Thyroid gland (tissue), 4 donors: ENCODE measurements around the gene DPYSL4. TPM values are rescaled to one million over a fixed set of nuclear protein-coding genes. Genes with fewer than 3 reads are reported as not detected.
A peak's percentile ranks its signal among the peaks of the same experiment; 100 is the strongest.

Experiments
- DNase-seq, 2 donors: peaks; one replicate each; pipeline ENCODE4 v3.0.0-alpha.2; 2019
- H3K27ac ChIP-seq, 3 donors: fragments of 200-600 bp; sonication (generic); 1 replicate in 2 of 3; 2 replicates in 1 of 3; pipeline ENCODE4 v1.5.1; 2016 to 2019; ENCODE audit warnings: mild to moderate bottlenecking in 1 of 3, moderate library complexity in 1 of 3
- H3K27me3 ChIP-seq: fragments of 200-600 bp; sonication (generic); one replicate; pipeline ENCODE4 v1.5.1; 2019
- H3K36me3 ChIP-seq, 2 donors: fragments of 200-600 bp; sonication (generic); one replicate each; pipeline ENCODE4 v1.5.1; 2016 to 2019
- H3K4me1 ChIP-seq, 2 donors: fragments of 200-600 bp; sonication (generic); one replicate each; pipeline ENCODE4 v1.5.1; 2017 to 2019
- H3K4me3 ChIP-seq, 3 donors: fragments of 200-600 bp; sonication (generic); replicated peaks in 1 of 3; 1 replicate in 2 of 3; 2 replicates in 1 of 3; pipeline ENCODE4 v1.5.1; 2016; ENCODE audit warnings: mild to moderate bottlenecking in 1 of 3
- H3K9me3 ChIP-seq: fragments of 200-600 bp; sonication (generic); one replicate; pipeline ENCODE4 v1.5.1; 2017
- CTCF ChIP-seq, 6 experiments: fragments of 200-600 bp in 3 of 6; fragments of 450-650 bp in 3 of 6; sonication (generic) in 3 of 6; IDR thresholded peaks; one replicate each; pipeline ENCODE4 v1.5.1; 2016 to 2019; ENCODE audit warnings: antibody characterized with exemption in 6 of 6, mild to moderate bottlenecking in 2 of 6, inconsistent platforms in 1 of 6, moderate library complexity in 1 of 6
- POLR2A ChIP-seq, 2 donors: fragments of 450-650 bp; IDR thresholded peaks; one replicate each; pipeline ENCODE4 v1.6.1; 2017; ENCODE audit warnings: antibody characterized with exemption in 2 of 2, mild to moderate bottlenecking in 2 of 2, moderate library complexity in 1 of 2
- WGBS, 2 donors: methylation state at CpG; one replicate each; pipeline ENCODE4 v1.1.5; 2017; 5-methylcytosine and 5-hydroxymethylcytosine counted together
- intact Hi-C: fragments of 100-400 bp; cut with DNase I; formaldehyde crosslinking; loops from one replicate; pipeline ENCODE4 v1.15.1; 2023
- total RNA-seq, 4 donors: library from RNA; depleted of rRNA; stranded (reverse); fragments of >200 nt; gene quantifications; one replicate each; pipeline ENCODE4 v1.2.3, GENCODE V29; 2016

DPYSL4 gene
- total RNA-seq, 4 donors from 2014 or later: 0.54 to 1.5 (median 0.81) TPM

- peak overlapping the region in 1 of 3 donors; percentile 19 for H3K4me3 ChIP-seq
- no peaks in the 10 kb centered on the region for H3K4me1 ChIP-seq
- intact Hi-C loops: loop anchor here (10.0 kb wide), 1 partner anchor 405 kb away; no protein-coding TSS in a partner anchor
- no peaks in the 10 kb centered on the region for H3K9me3 ChIP-seq
- 61 to 73% methylated on average over 22 to 26 of the region's 36 CpGs for WGBS, 2 donors
- no peaks in the 10 kb centered on the region for H3K27me3 ChIP-seq
- H3K36me3 ChIP-seq: no peaks in the 10 kb centered on the region
- DNase-seq: no peak
- TF ChIP-seq POLR2A (IDR thresholded peaks at IDR 0.05) (no peak), CTCF (IDR thresholded peaks at IDR 0.05) (no peak)
- H3K27ac ChIP-seq: no peak overlapping the region
These were observed 43.2 kb downstream of the DPYSL4 start for GRCh38 chr10:132229834-132230556.

- WGBS, 2 donors: 68 to 78% methylated on average over 8 to 12 of the region's 21 CpGs
- no peaks in the 10 kb centered on the region for H3K36me3 ChIP-seq
- no peak for DNase-seq
- no peak overlapping the region for H3K27ac ChIP-seq
- no peaks in the 10 kb centered on the region for H3K27me3 ChIP-seq
- H3K4me3 ChIP-seq: no peak overlapping the region
- intact Hi-C loops: no loop called here
- H3K4me1 ChIP-seq: no peaks in the 10 kb centered on the region
- TF ChIP-seq POLR2A (IDR thresholded peaks at IDR 0.05) (no peak), CTCF (IDR thresholded peaks at IDR 0.05) (no peak)
- no peaks in the 10 kb centered on the region for H3K9me3 ChIP-seq
These were observed 43.9 kb downstream of the DPYSL4 start for GRCh38 chr10:132230557-132231210.

- no peaks in the 10 kb centered on the region for H3K9me3 ChIP-seq
- no peak overlapping the region for H3K27ac ChIP-seq
- no peak overlapping the region for H3K4me3 ChIP-seq
- H3K4me1 ChIP-seq: no peaks in the 10 kb centered on the region
- TF ChIP-seq POLR2A (IDR thresholded peaks at IDR 0.05) (no peak), CTCF (IDR thresholded peaks at IDR 0.05) (no peak)
- intact Hi-C loops: no loop called here
- DNase-seq: no peak
- H3K36me3 ChIP-seq: no peaks in the 10 kb centered on the region
- no peaks in the 10 kb centered on the region for H3K27me3 ChIP-seq
- 89 to 93% methylated on average over 13 of the region's 13 CpGs for WGBS, 2 donors
These were observed 44.9 kb downstream of the DPYSL4 start for GRCh38 chr10:132231656-132232022.

GRCh38 chr10:132232023-132232951 lies 45.5 kb downstream of the DPYSL4 start:
- TF ChIP-seq POLR2A (IDR thresholded peaks at IDR 0.05) (no peak), CTCF (IDR thresholded peaks at IDR 0.05) (no peak)
- no peak overlapping the region for H3K27ac ChIP-seq
- no peaks in the 10 kb centered on the region for H3K4me1 ChIP-seq
- H3K4me3 ChIP-seq: no peak overlapping the region
- no peaks in the 10 kb centered on the region for H3K9me3 ChIP-seq
- intact Hi-C loops: no loop called here
- WGBS, 2 donors: 72 to 82% methylated on average over 32 to 35 of the region's 35 CpGs
- H3K27me3 ChIP-seq: no peaks in the 10 kb centered on the region
- peak in 1 of 2 donors; percentile 6 for DNase-seq
- H3K36me3 ChIP-seq: no peaks in the 10 kb centered on the region
